ENCODE results near the gene CHAD. TPM values are rescaled to one million over a fixed set of nuclear protein-coding genes. Genes with fewer than 3 reads are reported as not detected.
"Not testable (repeated sequence)": the region's sequence is repeated elsewhere in the genome, so short reads cannot be mapped to it uniquely, and the experiment has no call there.

CHAD gene
- total RNA-seq, 2 experiments from 2014 or later: not detected

GRCh38 chr17:50430821-50431618, 37.7 kb downstream of the CHAD start:
- Histone ChIP-seq H3K79me2 (ENCODE audit: insufficient read depth, low read depth, low read length) (no peaks in the 10 kb centered on the region), H4K20me1 (ENCODE audit: insufficient read depth, low read length) (no peaks in the 10 kb centered on the region), H3K27ac (ENCODE audit: low read depth, low read length, poor library complexity, severe bottlenecking) (no peak overlapping the region), H3K4me2 (ENCODE audit: low read length) (no peak overlapping the region), H3K9me2 (ENCODE audit: insufficient read depth, low read length) (no peaks in the 10 kb centered on the region), H3K36me3 (ENCODE audit: insufficient read depth, low read length) (no peaks in the 10 kb centered on the region), H3K4me1 (ENCODE audit: insufficient read depth, low read length, poor library complexity, severe bottlenecking) (peaks cover 16% of the 10 kb centered on the region), H3K4me3 (ENCODE audit: low read depth, low read length, poor library complexity, severe bottlenecking) (no peak overlapping the region), H2AFZ (ENCODE audit: low read length) (no peak overlapping the region), H3K9me3 (ENCODE audit: low read length) (no peaks in the 10 kb centered on the region)
- no peak for DNase-seq (ENCODE audit: low spot score)
- POLR2A ChIA-PET: interaction anchor here (0.6 to 1.7 kb wide), 4 partner anchors 9 to 1061 kb away, joined by 3 to 7 read pairs (median 5); no protein-coding TSS in a partner anchor
- CTCF ChIA-PET (ENCODE audit: unreplicated experiment): interaction anchor here (1.1 kb wide), 1 partner anchor 11 kb away, joined by 3 read pairs; no protein-coding TSS in a partner anchor
- TSS peak; percentile 10 for BruUV-seq (replicated peaks)
- intact Hi-C loops (cut with micrococcal nuclease; ENCODE audit: unreplicated experiment): no loop called here
- no peak for TF ChIP-seq EZH2phosphoT487 (IDR thresholded peaks at IDR 0.05; ENCODE audit: borderline replicate concordance, low read depth, low read length)
- no peak for TF ChIP-seq CTCF (conservative IDR thresholded peaks at IDR 0.05; ENCODE audit: low read length)

- TF ChIP-seq EZH2phosphoT487 (IDR thresholded peaks at IDR 0.05; ENCODE audit: borderline replicate concordance, low read depth, low read length): no peak
- no peaks in the 10 kb centered on the region for H4K20me1 ChIP-seq (ENCODE audit: insufficient read depth, low read length)
- no peak overlapping the region for H3K27ac ChIP-seq (ENCODE audit: low read depth, low read length, poor library complexity, severe bottlenecking)
- no peak for DNase-seq (ENCODE audit: low spot score)
- no TSS peak for BruUV-seq (replicated peaks)
- H3K79me2 ChIP-seq (ENCODE audit: insufficient read depth, low read depth, low read length): no peaks in the 10 kb centered on the region
- peaks cover 27% of the 10 kb centered on the region for H3K4me1 ChIP-seq (ENCODE audit: insufficient read depth, low read length, poor library complexity, severe bottlenecking)
- H3K4me2 ChIP-seq (ENCODE audit: low read length): no peak overlapping the region
- ChIA-PET POLR2A (interaction anchor here (0.7 kb wide), 1 partner anchor 116 kb away, joined by 3 read pairs; no protein-coding TSS in a partner anchor), CTCF (ENCODE audit: unreplicated experiment) (interaction anchor here (1.1 kb wide), 1 partner anchor 10 kb away, joined by 3 read pairs; no protein-coding TSS in a partner anchor)
- H2AFZ ChIP-seq (ENCODE audit: low read length): no peak overlapping the region
- no peaks in the 10 kb centered on the region for H3K36me3 ChIP-seq (ENCODE audit: insufficient read depth, low read length)
- no peak overlapping the region for H3K4me3 ChIP-seq (ENCODE audit: low read depth, low read length, poor library complexity, severe bottlenecking)
- no peaks in the 10 kb centered on the region for H3K9me3 ChIP-seq (ENCODE audit: low read length)
- intact Hi-C loops (cut with micrococcal nuclease; ENCODE audit: unreplicated experiment): no loop called here
- H3K9me2 ChIP-seq (ENCODE audit: insufficient read depth, low read length): no peaks in the 10 kb centered on the region
Observed at GRCh38 chr17:50429793-50430192, 38.9 kb downstream of the CHAD start.

GRCh38 chr17:50428831-50429424, 39.8 kb downstream of the CHAD start:
- Histone ChIP-seq H3K27ac (ENCODE audit: low read depth, low read length, poor library complexity, severe bottlenecking) (no peak overlapping the region), H3K9me2 (ENCODE audit: insufficient read depth, low read length) (no peaks in the 10 kb centered on the region), H3K9me3 (ENCODE audit: low read length) (no peaks in the 10 kb centered on the region), H3K36me3 (ENCODE audit: insufficient read depth, low read length) (no peaks in the 10 kb centered on the region), H3K79me2 (ENCODE audit: insufficient read depth, low read depth, low read length) (no peaks in the 10 kb centered on the region), H3K4me2 (ENCODE audit: low read length) (no peak overlapping the region), H3K4me1 (ENCODE audit: insufficient read depth, low read length, poor library complexity, severe bottlenecking) (peaks cover 27% of the 10 kb centered on the region), H4K20me1 (ENCODE audit: insufficient read depth, low read length) (no peaks in the 10 kb centered on the region), H3K4me3 (ENCODE audit: low read depth, low read length, poor library complexity, severe bottlenecking) (no peak overlapping the region), H2AFZ (ENCODE audit: low read length) (no peak overlapping the region)
- TF ChIP-seq EZH2phosphoT487 (IDR thresholded peaks at IDR 0.05; ENCODE audit: borderline replicate concordance, low read depth, low read length) (no peak), CTCF (conservative IDR thresholded peaks at IDR 0.05; ENCODE audit: low read length) (no peak)
- POLR2A ChIA-PET: no interaction called here
- CTCF ChIA-PET (ENCODE audit: unreplicated experiment): no interaction called here
- intact Hi-C loops (cut with micrococcal nuclease; ENCODE audit: unreplicated experiment): no loop called here
- no peak for DNase-seq (ENCODE audit: low spot score)
- BruUV-seq (replicated peaks): no TSS peak

GRCh38 chr17:50428126-50428525, 40.6 kb downstream of the CHAD start:
- H3K9me2 ChIP-seq (ENCODE audit: insufficient read depth, low read length); DNase-seq (ENCODE audit: low spot score); H3K27ac ChIP-seq (ENCODE audit: low read depth, low read length, poor library complexity, severe bottlenecking); H3K36me3 ChIP-seq (ENCODE audit: insufficient read depth, low read length); H3K9me3 ChIP-seq (ENCODE audit: low read length); H3K4me3 ChIP-seq (ENCODE audit: low read depth, low read length, poor library complexity, severe bottlenecking); H4K20me1 ChIP-seq (ENCODE audit: insufficient read depth, low read length); intact Hi-C loops (cut with micrococcal nuclease; ENCODE audit: unreplicated experiment); CTCF ChIA-PET (ENCODE audit: unreplicated experiment); H2AFZ ChIP-seq (ENCODE audit: low read length); POLR2A ChIA-PET; BruUV-seq (replicated peaks); H3K79me2 ChIP-seq (ENCODE audit: insufficient read depth, low read depth, low read length): not testable (repeated sequence)
- Histone ChIP-seq H3K4me2 (ENCODE audit: low read length) (peak overlapping the region; percentile 80), H3K4me1 (ENCODE audit: insufficient read depth, low read length, poor library complexity, severe bottlenecking) (peaks cover 27% of the 10 kb centered on the region)
